Muscle of arm (tissue), 12 donors: ENCODE data around the gene MIEF1. TPM values are rescaled to one million over a fixed set of nuclear protein-coding genes. Genes with fewer than 3 reads are reported as not detected.

Source experiments
- DNase-seq: peaks from one replicate; pipeline ENCODE4 v3.0.0-alpha.2; 2013
- polyA plus RNA-seq, 12 donors: library from polyadenylated mRNA; unstranded; fragments of 120-200 nt; gene quantifications; one replicate each; pipeline ENCODE4 v1.2.1, GENCODE V29; 2013; ENCODE audit not compliant: insufficient read length in 12 of 12

MIEF1 gene
- polyA plus RNA-seq, 12 donors = 13.6 to 31.2 (median 17.8) TPM; not detected in 1

DNA sequence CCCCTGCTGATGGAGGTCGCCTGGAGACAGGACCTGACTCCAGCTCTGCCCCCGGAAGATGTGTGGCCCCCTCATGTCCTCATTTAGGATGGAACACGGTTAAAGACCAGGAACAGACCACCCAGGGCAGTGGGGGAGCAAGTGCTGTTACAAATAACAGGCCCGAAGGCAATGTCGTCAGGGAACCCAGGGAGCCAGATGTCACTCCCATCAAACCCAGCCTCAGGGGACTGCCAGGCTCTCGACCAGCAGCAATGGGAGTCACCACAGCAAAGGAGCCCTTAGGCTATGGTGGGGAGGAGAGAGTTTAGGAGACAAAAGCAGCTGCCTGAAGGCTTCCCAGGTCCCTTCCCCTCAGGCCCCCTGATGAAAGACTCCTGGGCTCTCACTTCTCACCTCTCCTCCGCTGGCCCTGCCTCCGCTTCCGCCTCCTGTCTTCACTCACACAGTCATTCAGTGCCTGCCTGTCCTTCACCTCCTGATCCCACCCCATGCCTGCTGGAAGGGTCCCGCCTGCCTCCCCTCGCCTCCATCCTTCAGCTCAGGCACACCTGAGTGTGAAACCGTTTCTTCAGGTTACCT is 26.1 kb downstream of the MIEF1 start:
- no peak for DNase-seq

GRCh38 chr22:39528681-39529486 is 26.8 kb downstream of the MIEF1 start:
- peak; percentile 91 for DNase-seq

- no peak for DNase-seq
Observed at GRCh38 chr22:39529487-39529851, 27.4 kb downstream of the MIEF1 start.

DNA sequence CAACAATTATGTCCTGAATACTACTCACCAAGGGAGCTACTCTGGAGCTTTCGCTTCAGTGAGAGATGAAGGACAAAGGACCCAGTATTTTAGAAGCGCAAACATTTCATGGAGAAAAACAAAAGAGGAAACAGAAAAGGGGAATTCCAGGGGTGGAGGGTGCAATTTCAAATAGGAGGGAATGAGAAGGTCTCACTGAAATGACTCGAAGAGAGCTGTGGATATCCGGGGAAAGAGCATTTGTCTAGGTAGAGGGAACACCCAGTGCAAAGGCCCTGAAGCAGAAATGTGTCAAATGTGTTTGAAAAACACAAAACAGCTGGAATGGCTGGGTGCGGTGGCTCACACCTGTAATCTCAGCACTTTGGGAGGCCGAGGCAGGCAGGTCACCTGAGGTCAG is 28.0 kb downstream of the MIEF1 start:
- DNase-seq = no peak

GRCh38 chr22:39530692-39531331 is 28.7 kb downstream of the MIEF1 start:
- DNase-seq = no peak

GRCh38 chr22:39532215-39533073 is 30.4 kb downstream of the MIEF1 start, which contains the start of gene RPS19BP1:
TSS of gene RPS19BP1 (minus strand) at chr22:39532748. CDS start at chr22:39532738, 10 bp downstream.
- DNase-seq = peak; percentile 100

DNA sequence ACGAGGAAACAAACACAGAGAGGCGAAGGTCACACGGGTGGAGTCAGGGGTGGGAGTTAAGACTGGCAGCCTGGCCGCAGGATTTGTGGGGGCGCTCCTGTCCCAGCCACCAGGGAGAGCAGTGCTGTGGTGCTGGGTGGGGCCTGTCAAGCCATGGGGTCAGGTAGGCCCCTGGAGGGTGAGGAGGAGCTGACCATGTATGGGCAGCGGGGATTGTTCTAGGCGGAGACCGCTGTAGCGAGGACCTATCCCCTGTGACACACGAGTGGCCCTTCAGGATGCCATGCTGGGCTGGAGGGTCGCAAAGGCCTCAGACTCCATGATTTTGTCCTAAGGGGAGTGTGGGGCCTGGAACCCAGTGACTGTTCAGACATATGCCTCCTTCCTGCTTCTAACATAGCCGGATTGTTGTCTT is 32.0 kb downstream of the MIEF1 start:
- DNase-seq = no peak

DNA sequence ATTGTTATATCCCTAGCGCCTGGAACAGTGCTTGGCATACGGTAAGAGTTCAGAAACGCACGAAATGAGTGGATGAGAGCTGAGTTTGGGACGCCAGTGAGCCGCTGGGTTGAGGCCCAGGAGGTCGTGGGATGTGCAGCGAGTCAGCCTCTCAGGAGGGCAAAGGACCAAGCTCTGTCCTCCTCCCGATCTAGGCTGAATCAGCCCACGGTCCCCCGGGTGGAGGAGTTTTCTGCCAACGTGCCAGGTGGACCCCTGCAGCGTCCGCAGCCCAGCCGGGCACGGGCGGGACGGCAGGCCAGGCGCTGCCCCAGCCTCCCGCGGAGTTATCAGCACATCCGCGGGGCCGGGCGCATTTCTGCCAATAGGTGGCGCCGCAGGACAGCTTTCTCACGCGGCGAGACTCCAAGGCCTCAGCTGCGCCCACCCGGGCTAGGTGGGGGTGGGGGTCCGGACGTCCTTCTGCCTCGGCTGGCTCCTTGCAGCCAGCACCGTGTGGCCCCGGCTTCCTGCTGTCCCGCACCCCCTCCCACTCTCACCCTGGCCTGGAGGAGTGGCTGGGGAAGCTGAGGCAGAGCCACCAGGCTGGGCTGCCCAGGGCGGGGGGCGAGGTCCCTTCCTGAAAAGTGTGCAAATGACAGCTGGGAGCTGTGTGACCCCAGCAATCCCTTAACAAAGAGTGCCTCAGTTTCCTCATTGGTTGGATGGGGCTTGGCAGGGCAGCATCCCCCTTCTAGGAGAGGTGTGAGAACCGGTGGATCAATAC is 32.7 kb downstream of the MIEF1 start:
- peak; percentile 82 for DNase-seq

GRCh38 chr22:39535357-39535725 is 33.3 kb downstream of the MIEF1 start:
- DNase-seq = no peak

DNA sequence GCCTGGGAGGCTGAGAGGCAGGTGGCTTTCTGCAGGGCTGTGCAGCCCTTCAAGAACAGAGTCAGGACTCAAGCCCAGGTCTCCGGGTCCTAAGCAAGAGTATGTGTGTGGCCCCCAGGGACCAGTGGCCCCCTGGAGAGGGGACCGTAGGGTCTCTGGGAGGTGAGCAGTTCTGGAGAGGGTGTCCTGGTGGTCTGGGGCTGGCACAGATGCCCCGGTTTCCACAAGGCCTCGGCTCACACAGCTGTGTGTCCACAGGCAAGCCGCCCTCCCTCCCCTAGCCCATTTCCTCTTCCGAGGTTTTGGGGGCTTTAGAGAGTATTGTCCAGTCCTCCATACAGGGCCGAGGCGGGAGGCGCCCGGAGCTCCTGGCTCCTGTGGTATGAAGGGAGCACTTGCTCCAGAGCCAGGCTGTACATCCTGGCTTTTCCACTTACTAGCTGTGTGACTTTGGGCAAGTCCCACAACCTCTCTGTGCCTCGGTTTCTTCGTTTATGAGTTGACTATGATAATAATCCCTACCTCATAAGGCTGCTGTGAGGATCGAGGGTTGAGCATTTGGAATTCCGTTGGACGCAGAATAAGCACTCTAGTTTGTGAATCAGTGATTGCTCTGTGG is 33.9 kb downstream of the MIEF1 start:
- DNase-seq = no peak

DNA sequence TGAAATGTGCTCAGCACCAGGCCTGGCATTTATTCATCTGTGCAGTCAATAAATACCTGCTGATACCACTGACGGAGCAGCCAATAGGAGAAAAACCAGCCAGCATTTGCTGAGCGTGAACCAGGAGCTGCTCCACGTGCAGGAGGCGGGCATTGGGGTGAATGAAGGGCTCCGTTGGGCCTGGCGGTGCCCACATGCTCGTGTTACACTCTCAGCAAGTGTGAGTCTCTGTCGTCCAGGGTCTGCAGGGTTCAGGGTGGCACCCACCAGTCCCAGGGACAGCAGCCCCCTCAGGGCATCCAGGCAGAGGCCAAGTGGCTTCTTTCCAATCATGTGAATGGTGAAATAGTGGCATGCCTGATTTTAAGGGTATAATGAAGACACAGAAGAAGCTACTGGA is 34.6 kb downstream of the MIEF1 start:
- DNase-seq = no peak

- DNase-seq = no peak
Observed at GRCh38 chr22:39537975-39538374, 35.9 kb downstream of the MIEF1 start.

DNA sequence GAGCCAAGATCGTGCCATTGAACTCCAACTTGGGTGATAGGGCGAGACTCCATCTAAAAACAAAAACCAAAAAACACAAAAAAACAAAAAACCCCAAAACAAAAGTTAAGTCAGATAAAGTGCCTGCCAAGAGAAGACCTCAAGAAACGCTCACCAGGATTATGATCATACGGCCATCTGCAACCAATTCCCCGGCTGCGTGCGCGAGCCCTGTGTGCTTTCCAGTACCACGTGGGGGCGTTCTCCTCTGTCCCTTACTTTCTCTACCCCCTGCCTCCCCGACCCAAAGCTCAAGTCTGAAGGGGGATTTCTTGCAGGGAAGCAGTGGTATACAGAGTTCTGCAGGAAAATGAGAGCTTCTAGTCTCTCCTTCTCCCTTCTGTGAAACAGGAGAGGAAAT is 41.0 kb downstream of the MIEF1 start:
- DNase-seq = no peak

GRCh38 chr22:39545386-39546365 is 43.6 kb downstream of the MIEF1 start:
- DNase-seq = peak; percentile 69

- DNase-seq = no peak
Observed at GRCh38 chr22:39546889-39547586, 44.9 kb downstream of the MIEF1 start.

GRCh38 chr22:39547587-39547947 is 45.5 kb downstream of the MIEF1 start:
- DNase-seq = no peak

GRCh38 chr22:39553429-39553828 is 51.3 kb downstream of the MIEF1 start:
- no peak for DNase-seq

- DNase-seq = no peak
Observed at GRCh38 chr22:39554151-39554550, 52.1 kb downstream of the MIEF1 start.
